Body of pancreas (tissue), 4 donors: ENCODE data around the gene ELAVL2.

Source experiments
- POLR2A ChIP-seq, 3 donors: fragments of 450-650 bp; IDR thresholded peaks; one replicate each; pipeline ENCODE4 v1.6.1; 2016; ENCODE audit warnings: antibody characterized with exemption in 3 of 3, mild to moderate bottlenecking in 2 of 3
- TF ChIP-seq, protein P1 (sequence below), 7 experiments: fragments of 450-650 bp in 4 of 7; fragments of 200-600 bp in 3 of 7; sonication (generic) in 3 of 7; IDR thresholded peaks; one replicate each; pipeline ENCODE4 v1.5.1; 2016 to 2019; ENCODE audit warnings: antibody characterized with exemption in 7 of 7

DNA sequence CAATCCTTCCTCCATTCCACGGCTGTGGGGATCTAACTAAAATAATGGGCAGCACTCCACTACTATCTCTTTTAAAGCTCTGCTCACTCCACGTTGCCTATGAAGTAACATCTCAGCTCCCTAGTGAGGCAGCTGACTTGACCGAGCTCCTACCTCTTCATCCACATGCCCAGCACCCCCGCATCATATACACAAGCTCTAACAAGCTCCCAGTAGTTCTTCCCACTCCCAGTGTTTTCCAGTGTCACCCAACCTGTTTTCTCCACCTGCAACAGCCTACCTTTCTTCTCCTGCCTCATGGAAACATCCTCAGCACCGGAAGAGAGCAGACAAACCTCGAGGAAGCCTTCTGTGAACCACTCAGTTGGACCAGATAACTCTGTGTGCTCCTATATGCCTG is 50.5 kb downstream of the ELAVL2 start:
- TF ChIP-seq, protein P1, sequence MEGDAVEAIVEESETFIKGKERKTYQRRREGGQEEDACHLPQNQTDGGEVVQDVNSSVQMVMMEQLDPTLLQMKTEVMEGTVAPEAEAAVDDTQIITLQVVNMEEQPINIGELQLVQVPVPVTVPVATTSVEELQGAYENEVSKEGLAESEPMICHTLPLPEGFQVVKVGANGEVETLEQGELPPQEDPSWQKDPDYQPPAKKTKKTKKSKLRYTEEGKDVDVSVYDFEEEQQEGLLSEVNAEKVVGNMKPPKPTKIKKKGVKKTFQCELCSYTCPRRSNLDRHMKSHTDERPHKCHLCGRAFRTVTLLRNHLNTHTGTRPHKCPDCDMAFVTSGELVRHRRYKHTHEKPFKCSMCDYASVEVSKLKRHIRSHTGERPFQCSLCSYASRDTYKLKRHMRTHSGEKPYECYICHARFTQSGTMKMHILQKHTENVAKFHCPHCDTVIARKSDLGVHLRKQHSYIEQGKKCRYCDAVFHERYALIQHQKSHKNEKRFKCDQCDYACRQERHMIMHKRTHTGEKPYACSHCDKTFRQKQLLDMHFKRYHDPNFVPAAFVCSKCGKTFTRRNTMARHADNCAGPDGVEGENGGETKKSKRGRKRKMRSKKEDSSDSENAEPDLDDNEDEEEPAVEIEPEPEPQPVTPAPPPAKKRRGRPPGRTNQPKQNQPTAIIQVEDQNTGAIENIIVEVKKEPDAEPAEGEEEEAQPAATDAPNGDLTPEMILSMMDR (IDR thresholded peaks at IDR 0.05): no peak
- no peak for TF ChIP-seq POLR2A (IDR thresholded peaks at IDR 0.05)
